IPS-15b (cell line): Measurements from ENCODE around the gene EID3.

Experiments
- H3K27me3 ChIP-seq: one replicate; pipeline ENCODE4 v1.6.1; 2013; ENCODE audit warnings: low read length; ENCODE audit not compliant: control insufficient read depth, insufficient read depth
- H3K36me3 ChIP-seq: one replicate; pipeline ENCODE4 v1.6.1; 2013; ENCODE audit warnings: low read length; ENCODE audit not compliant: control insufficient read depth, insufficient read depth
- H3K4me1 ChIP-seq: one replicate; pipeline ENCODE4 v1.6.1; 2013; ENCODE audit warnings: mild to moderate bottlenecking, low read length; ENCODE audit not compliant: control insufficient read depth, insufficient read depth
- H3K4me3 ChIP-seq: one replicate; pipeline ENCODE4 v1.5.1; 2013; ENCODE audit warnings: low read depth, low read length
- H3K9ac ChIP-seq: one replicate; pipeline ENCODE4 v1.6.1; 2013; ENCODE audit warnings: low read depth, mild to moderate bottlenecking, low read length
- H3K9me3 ChIP-seq: one replicate; pipeline ENCODE4 v1.6.1; 2013; ENCODE audit warnings: mild to moderate bottlenecking, low read length; ENCODE audit not compliant: control insufficient read depth, insufficient read depth

The EID3 gene

GRCh38 chr12:104279164-104279563 is 24.4 kb upstream of the EID3 start:
- Histone ChIP-seq H3K27me3 (no peaks in the 10 kb centered on the region), H3K9me3 (no peaks in the 10 kb centered on the region), H3K4me3 (no peak overlapping the region), H3K9ac (no peak overlapping the region), H3K4me1 (no peaks in the 10 kb centered on the region), H3K36me3 (no peaks in the 10 kb centered on the region)

GRCh38 chr12:104280111-104280510 is 23.4 kb upstream of the EID3 start:
- no peak overlapping the region for H3K4me3 ChIP-seq
- H3K9ac ChIP-seq: no peak overlapping the region
- no peaks in the 10 kb centered on the region for H3K4me1 ChIP-seq
- no peaks in the 10 kb centered on the region for H3K36me3 ChIP-seq
- H3K9me3 ChIP-seq: no peaks in the 10 kb centered on the region
- H3K27me3 ChIP-seq: no peaks in the 10 kb centered on the region

GRCh38 chr12:104280717-104281458 is 22.7 kb upstream of the EID3 start:
- peaks cover 2% of the 10 kb centered on the region for H3K4me1 ChIP-seq
- H3K27me3 ChIP-seq: no peaks in the 10 kb centered on the region
- H3K36me3 ChIP-seq: no peaks in the 10 kb centered on the region
- no peaks in the 10 kb centered on the region for H3K9me3 ChIP-seq
- H3K9ac ChIP-seq: no peak overlapping the region
- H3K4me3 ChIP-seq: no peak overlapping the region

- Histone ChIP-seq H3K9ac (no peak overlapping the region), H3K4me3 (no peak overlapping the region), H3K9me3 (no peaks in the 10 kb centered on the region), H3K27me3 (no peaks in the 10 kb centered on the region), H3K36me3 (no peaks in the 10 kb centered on the region), H3K4me1 (peaks cover 6% of the 10 kb centered on the region)
These were observed 21.9 kb upstream of the EID3 start for GRCh38 chr12:104281636-104282035.

GRCh38 chr12:104282109-104282508 is 21.4 kb upstream of the EID3 start:
- Histone ChIP-seq H3K36me3 (no peaks in the 10 kb centered on the region), H3K27me3 (no peaks in the 10 kb centered on the region), H3K4me3 (no peak overlapping the region), H3K9me3 (no peaks in the 10 kb centered on the region), H3K9ac (no peak overlapping the region), H3K4me1 (peaks cover 6% of the 10 kb centered on the region)

- Histone ChIP-seq H3K9me3 (no peaks in the 10 kb centered on the region), H3K9ac (no peak overlapping the region), H3K27me3 (no peaks in the 10 kb centered on the region), H3K4me3 (no peak overlapping the region), H3K4me1 (peaks cover 8% of the 10 kb centered on the region), H3K36me3 (no peaks in the 10 kb centered on the region)
These were observed 17.6 kb upstream of the EID3 start for GRCh38 chr12:104285740-104286515.

- peaks cover 8% of the 10 kb centered on the region for H3K4me1 ChIP-seq
- no peaks in the 10 kb centered on the region for H3K9me3 ChIP-seq
- peak overlapping the region; percentile 97 for H3K4me3 ChIP-seq
- H3K9ac ChIP-seq: peak overlapping the region; percentile 95
- H3K27me3 ChIP-seq: no peaks in the 10 kb centered on the region
- no peaks in the 10 kb centered on the region for H3K36me3 ChIP-seq
These were observed 16.7 kb upstream of the EID3 start for GRCh38 chr12:104286516-104287482.

- Histone ChIP-seq H3K4me1 (peaks cover 14% of the 10 kb centered on the region), H3K36me3 (no peaks in the 10 kb centered on the region), H3K4me3 (peak overlapping the region; percentile 97), H3K9ac (peak overlapping the region; percentile 80), H3K9me3 (no peaks in the 10 kb centered on the region), H3K27me3 (no peaks in the 10 kb centered on the region)
These were observed 14.8 kb upstream of the EID3 start for GRCh38 chr12:104288635-104289274.

GRCh38 chr12:104290320-104290719 is 13.2 kb upstream of the EID3 start:
- Histone ChIP-seq H3K36me3 (no peaks in the 10 kb centered on the region), H3K27me3 (no peaks in the 10 kb centered on the region), H3K4me1 (peaks cover 14% of the 10 kb centered on the region), H3K9ac (no peak overlapping the region), H3K9me3 (no peaks in the 10 kb centered on the region), H3K4me3 (no peak overlapping the region)

GRCh38 chr12:104290855-104291254 is 12.7 kb upstream of the EID3 start:
- Histone ChIP-seq H3K27me3 (no peaks in the 10 kb centered on the region), H3K4me3 (no peak overlapping the region), H3K9me3 (no peaks in the 10 kb centered on the region), H3K9ac (no peak overlapping the region), H3K36me3 (no peaks in the 10 kb centered on the region), H3K4me1 (peaks cover 13% of the 10 kb centered on the region)

GRCh38 chr12:104291867-104292524 is 11.5 kb upstream of the EID3 start:
- H3K9ac ChIP-seq: no peak overlapping the region
- H3K9me3 ChIP-seq: no peaks in the 10 kb centered on the region
- no peaks in the 10 kb centered on the region for H3K36me3 ChIP-seq
- H3K27me3 ChIP-seq: no peaks in the 10 kb centered on the region
- H3K4me3 ChIP-seq: no peak overlapping the region
- H3K4me1 ChIP-seq: peaks cover 9% of the 10 kb centered on the region
